HCT116 (cell line): ENCODE data around the gene CYRIA. TPM values are rescaled to one million over a fixed set of nuclear protein-coding genes. Genes with fewer than 3 reads are reported as not detected.

Experiments
- ATAC-seq: fragments of 200-7000 bp; cut with Tn5 transposase; 2 replicates; pipeline ENCODE4 v1.9.1; 2020; ENCODE audit warnings: mild to moderate bottlenecking, moderate library complexity
- BruUV-seq: library from RNA; stranded (reverse); fragments of 400-500 nt; replicated peaks from 2 replicates; lab custom pipeline; 2021; lab: Mats Ljungman, UMichigan
- CTCF ChIA-PET: fragments of 300-600 bp; sonication (Branson Sonifier 250); formaldehyde crosslinking; loops from one replicate; lab custom pipeline; 2021; ENCODE audit warnings: antibody characterized with exemption; lab: Charles Lee
- POLR2A ChIA-PET: fragments of 300-600, 350-600 bp; sonication (Branson Sonifier 250); formaldehyde crosslinking; loops from one replicate; lab custom pipeline; 2021; ENCODE audit warnings: antibody characterized with exemption; lab: Charles Lee
- RAD21 ChIA-PET, 2 experiments: fragments of 300-600 bp; sonication (Branson Sonifier 250); formaldehyde crosslinking; loops; one replicate each; lab custom pipeline; 2023; ENCODE audit warnings: low total read pairs in 2 of 2; ENCODE audit not compliant: uncharacterized antibody in 2 of 2, unreplicated experiment in 2 of 2, low non-redundant PET in 1 of 2; lab: Charles Lee
- DNase-seq: peaks from one replicate; pipeline ENCODE4 v3.0.0-alpha.2; 2010; ENCODE audit warnings: low read depth, low spot score
- H2AFZ ChIP-seq: fragments of 200-600 bp; shearing (Covaris generic), sonication (generic); 2 replicates; pipeline ENCODE4 v1.6.1; 2017; ENCODE audit warnings: low read depth, mixed run types, mixed read lengths, antibody characterized with exemption, low read length; ENCODE audit not compliant: poor library complexity, severe bottlenecking
- H3K27ac ChIP-seq: 2 replicates; pipeline ENCODE4 v1.5.1; 2012; ENCODE audit warnings: low read depth, low read length
- H3K27me3 ChIP-seq: fragments of 200-600 bp; sonication (generic); 2 replicates; pipeline ENCODE4 v1.6.1; 2016; ENCODE audit warnings: mixed run types, low read length, mixed read lengths; ENCODE audit not compliant: insufficient read depth
- H3K36me3 ChIP-seq, 2 experiments: fragments of 200-500 bp in 1 of 2; fragments of 200-600 bp in 1 of 2; sonication (Bioruptor generic) in 1 of 2; sonication (generic) in 1 of 2; 2 replicates each; pipeline versions ENCODE4 v1.5.1 to v1.6.1; 2014 to 2016; ENCODE audit warnings: low read length in 2 of 2, inconsistent platforms in 1 of 2, mixed read lengths in 1 of 2, mixed run types in 1 of 2; ENCODE audit not compliant: insufficient read depth in 2 of 2, control insufficient read depth in 1 of 2
- H3K4me1 ChIP-seq, 2 experiments: fragments of 200-600 bp in 1 of 2; sonication (generic) in 1 of 2; 2 replicates each; pipeline versions ENCODE4 v1.5.1 to v1.6.1; 2012 to 2017; ENCODE audit warnings: low read length in 2 of 2, inconsistent platforms in 1 of 2, mild to moderate bottlenecking in 1 of 2, mixed read lengths in 1 of 2, mixed run types in 1 of 2, moderate library complexity in 1 of 2; ENCODE audit not compliant: insufficient read depth in 2 of 2, control insufficient read depth in 1 of 2
- H3K4me2 ChIP-seq: fragments of 200-600 bp; sonication (generic); 2 replicates; pipeline ENCODE4 v1.6.1; 2017; ENCODE audit warnings: mixed run types, low read length, mixed read lengths
- H3K4me3 ChIP-seq, 2 experiments: fragments of 200-600 bp in 1 of 2; sonication (generic) in 1 of 2; replicated peaks in 1 of 2; 2 replicates each; pipeline ENCODE4 v1.5.1; 2011 to 2016; ENCODE audit warnings: low read length in 2 of 2, control low read depth in 1 of 2, low read depth in 1 of 2, mild to moderate bottlenecking in 1 of 2, mixed read lengths in 1 of 2, mixed run types in 1 of 2
- H3K79me2 ChIP-seq: fragments of 200-600 bp; sonication (generic); 2 replicates; pipeline ENCODE4 v1.6.1; 2017; ENCODE audit warnings: mild to moderate bottlenecking, mixed run types, low read length, moderate library complexity, mixed read lengths; ENCODE audit not compliant: insufficient read depth
- H3K9ac ChIP-seq: fragments of 200-600 bp; sonication (generic); 2 replicates; pipeline ENCODE4 v1.6.1; 2016; ENCODE audit warnings: low read length, mixed read lengths
- H3K9me2 ChIP-seq: fragments of 200-600 bp; sonication (generic), shearing (Covaris generic); 2 replicates; pipeline ENCODE4 v1.6.1; 2017; ENCODE audit warnings: mixed run types, mild to moderate bottlenecking, moderate library complexity; ENCODE audit not compliant: insufficient read depth
- H3K9me3 ChIP-seq, 2 experiments: fragments of 200-500 bp in 1 of 2; fragments of 200-600 bp in 1 of 2; sonication (Bioruptor generic) in 1 of 2; sonication (generic) in 1 of 2; 2 replicates each; pipeline ENCODE4 v1.6.1; 2014 to 2017; ENCODE audit warnings: low read length in 2 of 2, mixed read lengths in 2 of 2, inconsistent platforms in 1 of 2, low read depth in 1 of 2, mild to moderate bottlenecking in 1 of 2, mixed run types in 1 of 2, moderate library complexity in 1 of 2; ENCODE audit not compliant: control insufficient read depth in 1 of 2, insufficient read depth in 1 of 2
- H4K20me1 ChIP-seq: fragments of 200-600 bp; sonication (generic), shearing (Covaris generic); 2 replicates; pipeline ENCODE4 v1.6.1; 2017; ENCODE audit warnings: mixed run types, mild to moderate bottlenecking, moderate library complexity; ENCODE audit not compliant: insufficient read depth
- ATF3 ChIP-seq: IDR thresholded peaks from 2 replicates; pipeline ENCODE4 v1.6.1; 2012
- CBX3 ChIP-seq: IDR thresholded peaks from 2 replicates; pipeline ENCODE4 v1.6.1; 2012; ENCODE audit warnings: low read depth
- CTCF ChIP-seq, 3 experiments: fragments of 200-600 bp in 1 of 3; sonication (generic) in 1 of 3; IDR thresholded peaks in 2 of 3; conservative IDR thresholded peaks in 1 of 3; 2 replicates each; pipeline ENCODE4 v1.5.1; 2012 to 2017; ENCODE audit warnings: low read depth in 2 of 3, low read length in 2 of 3, antibody characterized with exemption in 1 of 3, borderline replicate concordance in 1 of 3, control low read depth in 1 of 3, mild to moderate bottlenecking in 1 of 3, mixed read lengths in 1 of 3, mixed run types in 1 of 3, moderate library complexity in 1 of 3; ENCODE audit not compliant: insufficient read depth in 1 of 3
- ELF1 ChIP-seq: IDR thresholded peaks from 2 replicates; pipeline ENCODE4 v1.6.1; 2012; ENCODE audit warnings: low read depth, borderline replicate concordance
- EZH2phosphoT487 ChIP-seq: fragments of 200-600 bp; IDR thresholded peaks from 2 replicates; pipeline ENCODE4 v1.6.1; 2018; ENCODE audit warnings: antibody characterized with exemption, borderline replicate concordance
- FOSL1 ChIP-seq: IDR thresholded peaks from 2 replicates; pipeline ENCODE4 v1.6.1; 2012; ENCODE audit warnings: low read depth
- MAX ChIP-seq: IDR thresholded peaks from 2 replicates; pipeline ENCODE4 v1.6.1; 2012
- POLR2A ChIP-seq: IDR thresholded peaks from 2 replicates; pipeline ENCODE4 v1.7.0; 2011; ENCODE audit warnings: borderline replicate concordance; ENCODE audit not compliant: insufficient read depth, insufficient read length; ENCODE audit errors: extremely low read depth
- POLR2AphosphoS5 ChIP-seq: IDR thresholded peaks from 2 replicates; pipeline ENCODE4 v1.6.1; 2011; ENCODE audit warnings: mild to moderate bottlenecking, low read depth, low read length, moderate library complexity
- RAD21 ChIP-seq: IDR thresholded peaks from 2 replicates; pipeline ENCODE4 v1.6.1; 2012; ENCODE audit warnings: low read depth, mild to moderate bottlenecking
- SIN3A ChIP-seq: IDR thresholded peaks from 2 replicates; pipeline ENCODE4 v1.6.1; 2012; ENCODE audit warnings: low read depth
- ZBTB33 ChIP-seq: IDR thresholded peaks from 2 replicates; pipeline ENCODE4 v1.6.1; 2011; ENCODE audit warnings: mild to moderate bottlenecking, low read length, moderate library complexity; ENCODE audit not compliant: insufficient replicate concordance; ENCODE audit errors: extremely low read depth
- ZFX ChIP-seq: fragments of 450-650 bp; IDR thresholded peaks from 2 replicates; pipeline ENCODE4 v1.6.1; 2017
- intact Hi-C: fragments of 100-400 bp; cut with micrococcal nuclease; formaldehyde crosslinking; loops from 2 replicates; pipeline ENCODE4 v1.10.0; 2022
- total RNA-seq: library from RNA; stranded (reverse); gene quantifications from one replicate; pipeline ENCODE4 v1.2.1, GENCODE V29; 2021; ENCODE audit not compliant: unreplicated experiment

CYRIA gene
- total RNA-seq, 1 experiment from 2014 or later, result 0.44 TPM

GRCh38 chr2:16664052-16664731 lies 1.4 kb downstream of the CYRIA start:
- Histone ChIP-seq H3K9me2 (no peaks in the 10 kb centered on the region), H3K79me2 (no peaks in the 10 kb centered on the region), H3K4me3 (no peak overlapping the region), H3K27ac (no peak overlapping the region), H3K4me2 (no peak overlapping the region), H3K36me3 (no peaks in the 10 kb centered on the region), H3K4me1 (peaks cover 3 to 5% of the 10 kb centered on the region in 2 experiments; a peak in 2 of 4 replicates), H3K9ac (no peak overlapping the region), H3K27me3 (peaks cover 68% of the 10 kb centered on the region), H3K9me3 (no peaks in the 10 kb centered on the region), H2AFZ (no peak overlapping the region), H4K20me1 (no peaks in the 10 kb centered on the region)
- ATAC-seq (no peak), DNase-seq (no peak)
- intact Hi-C loops, result no loop called here
- RAD21 ChIA-PET, result no interaction called here
- POLR2A ChIA-PET, result no interaction called here
- BruUV-seq, result no TSS peak
- CTCF ChIA-PET, result no interaction called here
- TF ChIP-seq FOSL1 (no peak), ELF1 (no peak), MAX (no peak), ZFX (no peak), SIN3A (no peak), ATF3 (no peak), EZH2phosphoT487 (no peak)

GRCh38 chr2:16663121-16663905 lies 2.3 kb downstream of the CYRIA start:
- Histone ChIP-seq H2AFZ (no peak overlapping the region), H3K4me2 (no peak overlapping the region), H3K9ac (no peak overlapping the region), H3K9me2 (no peaks in the 10 kb centered on the region), H3K4me3 (no peak overlapping the region), H3K9me3 (no peaks in the 10 kb centered on the region), H4K20me1 (no peaks in the 10 kb centered on the region), H3K36me3 (no peaks in the 10 kb centered on the region), H3K79me2 (no peaks in the 10 kb centered on the region), H3K4me1 (peaks cover 3 to 5% of the 10 kb centered on the region in 2 experiments; a peak in 2 of 4 replicates), H3K27me3 (peaks cover 70% of the 10 kb centered on the region), H3K27ac (no peak overlapping the region)
- ATAC-seq, result no peak
- POLR2A ChIA-PET, result no interaction called here
- intact Hi-C loops, result no loop called here
- RAD21 ChIA-PET, result no interaction called here
- no peak for DNase-seq
- no TSS peak for BruUV-seq
- no peak for TF ChIP-seq CBX3
- TF ChIP-seq CTCF (IDR thresholded peaks at IDR 0.05 in 2 of 3, conservative IDR thresholded peaks at IDR 0.05 in 1 of 3; ENCODE audit: borderline replicate concordance in 1 of 3, insufficient read depth in 1 of 3, low read depth in 2 of 3, low read length in 2 of 3), result no peak
- TF ChIP-seq ELF1, result no peak
- no peak for TF ChIP-seq POLR2A
- no peak for TF ChIP-seq RAD21
- no peak for TF ChIP-seq ZBTB33
- no peak for TF ChIP-seq POLR2AphosphoS5
- CTCF ChIA-PET, result no interaction called here
